ENCODE data around the gene ESPN. TPM values are rescaled to one million over a fixed set of nuclear protein-coding genes. Genes with fewer than 3 reads are reported as not detected.

ESPN gene
- total and polyA plus RNA-seq, 10 of the 15 experiments (the other 5 are each of a cell fraction or from before 2014, with no cell fraction given), result 0.18 to 0.71 (median 0.59) TPM; not detected in 7

GRCh38 chr1:6384962-6385361, 39.6 kb upstream of the ESPN start:
- in situ Hi-C loops (cut with MboI), result no loop called here
- intact Hi-C loops (cut with micrococcal nuclease; ENCODE audit: unreplicated experiment), result no loop called here
- peaks cover 12% of the 10 kb centered on the region for H3K79me2 ChIP-seq (ENCODE audit: control insufficient read depth, insufficient read depth, low read length)
- POLR2A ChIA-PET, result no interaction called here
- DNase-seq (ENCODE audit: low read depth, low spot score), result no peak
- CTCF ChIA-PET, result interaction anchor here (0.6 to 1.6 kb wide), 4 partner anchors 9 to 117 kb away, joined by 3 to 4 read pairs (median 4); partner anchors contain the start of gene ACOT7
- no TSS peak for BruUV-seq (replicated peaks)
- RAD21 ChIA-PET (ENCODE audit: unreplicated experiment), result no interaction called here
- no peak overlapping the region for H3K4me3 ChIP-seq
- H3K27ac ChIP-seq (ENCODE audit: control insufficient read depth, insufficient read depth), result no peak overlapping the region
- no peak for FAIRE-seq
- no peak for ATAC-seq
- H3K36me3 ChIP-seq (ENCODE audit: control insufficient read depth in 2 of 2, insufficient read depth in 2 of 2, low read length in 1 of 2), result peaks cover 0 to 1% of the 10 kb centered on the region in 2 experiments; a peak in 1 of 4 replicates
- no peaks in the 10 kb centered on the region for H4K20me1 ChIP-seq (ENCODE audit: control insufficient read depth, insufficient read depth)
- no peak for TF ChIP-seq NFIC (IDR thresholded peaks at IDR 0.05; ENCODE audit: low read depth, low read length)
- TF ChIP-seq FOXM1 (IDR thresholded peaks at IDR 0.05; ENCODE audit: low read depth, low read length), result no peak
- no peak for TF ChIP-seq SMAD5 (IDR thresholded peaks at IDR 0.05; ENCODE audit: low read depth)
- TF ChIP-seq RAD21 (IDR thresholded peaks at IDR 0.05; ENCODE audit: insufficient read depth, low read depth, low read length), result no peak
- TF ChIP-seq MXI1 (IDR thresholded peaks at IDR 0.05; ENCODE audit: low read depth, low read length), result no peak
- TF ChIP-seq ASH2L (IDR thresholded peaks at IDR 0.05; ENCODE audit: borderline replicate concordance, low read depth), result no peak
- no peak for TF ChIP-seq JUNB (IDR thresholded peaks at IDR 0.05)
- 96% methylated on average over 5 of the region's 5 CpGs for WGBS (ENCODE audit: insufficient coverage, insufficient replicate concordance, low lambda C conversion rate, missing lambda C conversion rate)
- no peak overlapping the region for H3K9ac ChIP-seq (ENCODE audit: control insufficient read depth, insufficient read depth, low read length)
- no peak overlapping the region for H3K4me2 ChIP-seq (ENCODE audit: control insufficient read depth, insufficient read depth)
- SMC1A ChIA-PET (ENCODE audit: uncharacterized antibody, unreplicated experiment), result interaction anchor here (0.8 to 2.2 kb wide), 4 partner anchors 14 to 24 kb away, joined by 3 to 8 read pairs (median 4); no protein-coding TSS in a partner anchor
- no peak overlapping the region for H2AFZ ChIP-seq (ENCODE audit: control insufficient read depth, low read depth, low read length)
- no peaks in the 10 kb centered on the region for H3K27me3 ChIP-seq (replicated peaks in 1 of 2; ENCODE audit: control insufficient read depth in 2 of 2, insufficient read depth in 2 of 2, low read length in 1 of 2)
- H3K9me3 ChIP-seq (replicated peaks; ENCODE audit: control insufficient read depth, insufficient read depth, low read length), result no peaks in the 10 kb centered on the region
- H3K4me1 ChIP-seq (ENCODE audit: control insufficient read depth, insufficient read depth, low read length), result no peaks in the 10 kb centered on the region

- Histone ChIP-seq H3K27me3 (replicated peaks in 1 of 2; ENCODE audit: control insufficient read depth in 2 of 2, insufficient read depth in 2 of 2, low read length in 1 of 2) (no peaks in the 10 kb centered on the region), H4K20me1 (ENCODE audit: control insufficient read depth, insufficient read depth) (no peaks in the 10 kb centered on the region), H3K9ac (ENCODE audit: control insufficient read depth, insufficient read depth, low read length) (no peak overlapping the region), H2AFZ (ENCODE audit: control insufficient read depth, low read depth, low read length) (no peak overlapping the region), H3K27ac (ENCODE audit: control insufficient read depth, insufficient read depth) (no peak overlapping the region), H3K9me3 (replicated peaks; ENCODE audit: control insufficient read depth, insufficient read depth, low read length) (no peaks in the 10 kb centered on the region), H3K4me1 (ENCODE audit: control insufficient read depth, insufficient read depth, low read length) (no peaks in the 10 kb centered on the region), H3K4me3 (no peak overlapping the region), H3K79me2 (ENCODE audit: control insufficient read depth, insufficient read depth, low read length) (peaks cover 12% of the 10 kb centered on the region), H3K4me2 (ENCODE audit: control insufficient read depth, insufficient read depth) (no peak overlapping the region), H3K36me3 (ENCODE audit: control insufficient read depth in 2 of 2, insufficient read depth in 2 of 2, low read length in 1 of 2) (peaks cover 0 to 1% of the 10 kb centered on the region in 2 experiments; a peak in 1 of 4 replicates)
- SMC1A ChIA-PET (ENCODE audit: uncharacterized antibody, unreplicated experiment), result interaction anchor here (1.4 to 2.2 kb wide), 2 partner anchors 14 to 23 kb away, joined by 5 to 8 read pairs; no protein-coding TSS in a partner anchor
- intact Hi-C loops (cut with micrococcal nuclease; ENCODE audit: unreplicated experiment), result no loop called here
- RAD21 ChIA-PET (ENCODE audit: unreplicated experiment), result no interaction called here
- no peak for ATAC-seq
- CTCF ChIA-PET, result interaction anchor here (0.7 to 1.2 kb wide), 2 partner anchors 25 to 118 kb away, joined by 3 to 4 read pairs; no protein-coding TSS in a partner anchor
- POLR2A ChIA-PET, result no interaction called here
- no peak for TF ChIP-seq IRF5 (IDR thresholded peaks at IDR 0.05; ENCODE audit: borderline replicate concordance)
- FAIRE-seq, result no peak
- in situ Hi-C loops (cut with MboI), result no loop called here
- DNase-seq (ENCODE audit: low read depth, low spot score), result no peak
- no TSS peak for BruUV-seq (replicated peaks)
- 92% methylated on average over 22 of the region's 22 CpGs for WGBS (ENCODE audit: insufficient coverage, insufficient replicate concordance, low lambda C conversion rate, missing lambda C conversion rate)
Observed at GRCh38 chr1:6385488-6386191, 38.9 kb upstream of the ESPN start.

All from GM12878 (cell line).